GM10248 (cell line): ENCODE measurements around the gene TMEM117.

Experiments used
- CTCF ChIA-PET: fragments of 300-600 bp; sonication (Branson Sonifier 250); formaldehyde crosslinking; extraction: SDS; loops from one replicate; lab custom pipeline; 2021; ENCODE audit warnings: antibody characterized with exemption; lab: Yijun Ruan, JAX
- POLR2A ChIA-PET: fragments of 350-650 bp; sonication (Branson Sonifier 250); formaldehyde crosslinking; extraction: SDS; loops from one replicate; lab custom pipeline; 2020; ENCODE audit warnings: antibody characterized with exemption; lab: Yijun Ruan, JAX
- DNase-seq: peaks from one replicate; pipeline ENCODE4 v3.0.0; 2012; ENCODE audit errors: extremely low spot score
- CTCF ChIP-seq: IDR thresholded peaks from 2 replicates; pipeline ENCODE4 v1.5.1; 2012; ENCODE audit warnings: mild to moderate bottlenecking, low read depth; ENCODE audit errors: extremely low read depth, missing control alignments, control extremely low read depth

Gene TMEM117

GRCh38 chr12:43878050-43878449 is 42.2 kb downstream of the TMEM117 start:
- POLR2A ChIA-PET: no interaction called here
- CTCF ChIA-PET: interaction anchor here (1.6 to 2.0 kb wide), 3 partner anchors 9 to 72 kb away, joined by 3 to 6 read pairs (median 5); partner anchors contain the start of gene TWF1

GRCh38 chr12:43880547-43880946 is 44.7 kb downstream of the TMEM117 start:
- DNase-seq: no peak
- ChIA-PET CTCF (interaction anchor here (1.4 to 3.3 kb wide), 3 partner anchors 15 to 435 kb away, joined by 3 to 9 read pairs (median 5); no protein-coding TSS in a partner anchor), POLR2A (no interaction called here)
- no peak for TF ChIP-seq CTCF

More at GRCh38 chr12:43878050-43878449, 42.2 kb downstream of the TMEM117 start:
- no peak for TF ChIP-seq CTCF
- DNase-seq: no peak

GRCh38 chr12:43882578-43883178 is 46.8 kb downstream of the TMEM117 start:
- DNase-seq: peak; percentile 55
- ChIA-PET CTCF (interaction anchor here (0.6 to 6.3 kb wide), 29 partner anchors 9 to 1399 kb away, joined by 3 to 48 read pairs (median 4); partner anchors contain the start of gene TWF1), POLR2A (no interaction called here)
- peak; percentile 64 for TF ChIP-seq CTCF

GRCh38 chr12:43883311-43883710 is 47.4 kb downstream of the TMEM117 start:
- CTCF ChIA-PET: interaction anchor here (0.8 to 6.3 kb wide), 20 partner anchors 9 to 484 kb away, joined by 3 to 48 read pairs (median 4); partner anchors contain the start of gene TWF1
- POLR2A ChIA-PET: no interaction called here
- TF ChIP-seq CTCF: no peak
- no peak for DNase-seq

- ChIA-PET POLR2A (no interaction called here), CTCF (interaction anchor here (1.0 to 6.3 kb wide), 10 partner anchors 8 to 439 kb away, joined by 3 to 48 read pairs (median 4); partner anchors contain the start of gene TWF1)
- no peak for DNase-seq
- TF ChIP-seq CTCF: no peak
Measured at GRCh38 chr12:43883748-43884147, 47.9 kb downstream of the TMEM117 start.

GRCh38 chr12:43884683-43885410 is 49.0 kb downstream of the TMEM117 start:
- ChIA-PET CTCF (interaction anchor here (0.7 to 6.3 kb wide), 4 partner anchors 11 to 440 kb away, joined by 3 to 48 read pairs (median 7); partner anchors contain the start of gene TWF1), POLR2A (no interaction called here)
- TF ChIP-seq CTCF: no peak
- no peak for DNase-seq
